Measurements from ENCODE around the gene STX2.

GRCh38 chr12:130804216-130804615 lies 34.8 kb downstream of the STX2 start:
- TF ChIP-seq CTCF (IDR thresholded peaks at IDR 0.05), result no peak
- TF ChIP-seq POLR2AphosphoS5 (IDR thresholded peaks at IDR 0.05), result no peak
- TF ChIP-seq POLR2A (IDR thresholded peaks at IDR 0.05), result no peak

Data from prostate gland (tissue), 2 donors.